Mucosa of gallbladder (tissue), 1 donor: ENCODE measurements around the gene STEEP1. TPM values are rescaled to one million over a fixed set of nuclear protein-coding genes. Genes with fewer than 3 reads are reported as not detected.

ENCODE experiments used
- DNase-seq: peaks from one replicate; pipeline ENCODE4 v3.0.0-alpha.2; 2020; ENCODE audit warnings: low spot score
- total RNA-seq: library from RNA; stranded (reverse); gene quantifications from one replicate; pipeline ENCODE4 v1.2.1, GENCODE V29; 2021
- donor health status: DM: no; HTN: no; CAD: no.

STEEP1 gene
- total RNA-seq, result 18.4 TPM

DNA sequence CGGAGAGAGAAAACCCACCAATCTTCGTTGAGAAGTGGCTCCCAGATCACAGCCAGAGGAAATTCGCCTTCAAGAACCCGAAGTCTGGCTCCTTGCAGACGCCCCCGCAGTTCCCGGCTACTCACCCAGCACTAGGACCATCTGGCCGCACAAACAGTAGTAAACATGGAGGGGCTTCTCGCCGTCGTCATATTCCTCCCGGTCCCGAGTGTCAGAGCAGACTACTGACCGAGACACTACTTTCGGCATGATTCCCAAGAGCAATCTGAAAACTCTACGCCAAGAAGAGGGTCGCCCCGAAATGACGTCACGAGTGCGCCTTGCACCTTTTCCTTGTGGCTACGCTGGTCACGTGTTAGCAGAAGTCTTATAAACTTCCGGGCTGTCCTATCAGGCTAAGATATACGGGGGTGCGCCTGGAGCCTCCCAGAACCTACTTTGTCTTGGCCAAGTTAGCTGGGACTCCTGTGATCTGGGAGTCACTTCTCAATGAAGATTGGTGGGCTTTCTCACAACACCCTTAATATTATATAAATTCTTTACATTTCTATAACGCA, at the start of gene STEEP1:
Gene STEEP1 (minus strand): TSS at position 303 of the 557 bp plus-strand sequence. CDS start 54 bp downstream, at position 249.
- peak; percentile 92 for DNase-seq

DNA sequence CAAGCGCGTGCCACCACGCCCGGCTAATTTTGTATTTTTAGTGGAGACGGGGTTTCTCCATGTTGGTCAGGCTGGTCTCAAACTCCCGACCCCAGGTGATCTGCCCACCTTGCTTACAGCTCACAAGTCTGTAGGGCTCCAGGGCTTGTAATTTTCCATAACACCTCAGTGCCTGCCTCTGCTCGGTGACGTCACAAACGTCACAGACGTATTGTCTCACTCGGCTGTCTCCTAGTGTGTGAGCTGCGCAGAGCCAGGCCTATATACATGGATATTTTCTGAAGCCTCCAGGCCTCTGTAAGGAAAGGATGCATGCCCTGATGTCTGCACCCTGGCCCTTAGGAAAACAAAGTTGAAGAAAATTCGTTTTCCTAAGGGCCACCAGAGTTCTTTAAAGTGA, 49.6 kb upstream of the STEEP1 start:
- DNase-seq, result no peak

DNA sequence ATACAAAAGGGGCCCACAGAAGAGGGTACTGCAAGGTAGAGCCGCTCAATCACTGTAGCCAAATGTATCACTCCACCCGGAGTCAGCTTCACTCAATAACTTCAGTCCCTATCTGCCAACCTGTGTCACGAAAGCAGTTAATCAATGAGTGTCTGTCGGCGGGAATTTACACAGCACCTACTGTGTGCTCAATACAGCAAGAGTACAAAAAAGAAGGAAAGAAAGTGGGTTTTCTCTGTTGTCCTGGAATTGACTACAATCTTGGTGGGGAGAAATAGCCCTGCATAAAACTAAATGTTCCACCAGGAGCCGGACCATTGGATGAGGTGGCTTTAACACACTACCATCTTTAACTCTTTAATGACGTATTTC, 41.8 kb upstream of the STEEP1 start:
- DNase-seq, result no peak

DNA sequence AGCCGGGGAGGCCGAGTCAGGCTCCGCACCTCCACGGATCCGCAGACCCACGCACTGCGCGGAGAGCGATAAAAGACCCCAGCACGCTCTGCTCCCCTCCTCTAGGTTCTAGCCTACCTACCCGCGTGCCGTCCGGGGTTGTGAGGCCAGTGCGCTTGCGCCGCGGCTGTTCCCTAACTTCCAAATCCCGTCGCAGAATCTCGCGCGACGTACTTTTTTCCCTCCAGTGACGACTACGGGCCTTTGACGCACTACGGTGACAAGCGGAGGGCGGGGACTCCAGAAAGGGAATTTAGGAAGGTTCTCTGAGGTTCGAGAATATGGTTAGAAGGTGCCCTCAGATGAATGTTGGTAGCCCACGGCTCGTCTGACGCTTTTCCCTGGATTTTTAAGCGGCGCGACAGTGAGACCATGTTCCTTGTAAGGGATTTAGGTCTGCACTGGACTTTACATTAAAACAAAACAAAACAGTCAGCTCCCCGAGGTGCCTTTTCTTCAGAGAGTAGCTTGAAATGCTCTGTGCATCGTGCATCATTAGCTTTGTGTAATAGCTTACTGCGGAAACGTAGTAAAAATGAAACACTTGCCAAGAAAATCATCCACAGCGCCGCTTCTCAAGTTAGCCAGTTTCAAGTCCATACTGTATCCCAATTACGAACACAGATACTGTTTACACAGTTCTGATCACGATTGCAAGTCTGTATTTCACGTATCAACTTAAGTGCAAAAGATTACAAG, 41.2 kb upstream of the STEEP1 start, which contains the start of gene NKRF:
Gene NKRF (minus strand): TSS at position 145 of the 738 bp plus-strand sequence.
- DNase-seq, result peak; percentile 95

DNA sequence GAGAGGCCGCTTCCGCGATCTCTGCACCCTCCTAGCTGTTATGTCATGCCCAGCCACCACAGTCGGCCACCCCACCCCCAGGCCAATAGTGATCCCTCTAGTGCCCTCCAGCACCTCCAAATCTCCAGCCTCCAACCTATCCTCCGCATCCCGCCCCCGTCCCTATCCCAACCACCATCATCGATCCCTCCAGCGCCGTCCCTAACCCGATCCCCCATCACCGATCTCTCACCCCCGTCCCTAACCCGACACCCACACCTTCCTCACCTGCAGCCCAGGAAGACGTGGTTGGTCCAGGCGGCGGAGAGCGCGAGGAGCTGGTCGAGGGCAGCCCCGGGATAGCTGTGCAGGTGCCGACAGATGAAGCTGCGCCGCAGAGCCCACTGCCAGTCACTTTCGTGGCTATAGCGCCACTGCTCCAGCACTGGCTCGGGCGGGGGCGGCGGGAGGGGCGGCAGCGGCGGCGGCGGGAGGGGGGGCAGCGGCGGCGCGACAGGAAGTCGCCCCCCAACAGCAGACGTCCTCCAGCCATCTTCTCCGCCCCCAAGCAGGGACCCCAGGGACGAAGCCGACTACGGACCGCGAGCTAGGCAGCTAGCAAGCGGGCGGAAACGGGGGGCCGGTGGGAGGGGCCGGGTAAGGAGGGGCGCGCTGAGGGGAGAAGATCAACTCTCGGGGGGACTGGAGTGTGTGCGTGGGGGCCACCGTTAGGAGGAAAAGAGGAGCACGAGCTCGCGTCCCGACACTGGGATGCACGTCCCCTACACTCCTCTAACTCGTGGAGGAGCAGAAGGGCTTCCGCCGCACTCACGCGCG, 40.5 kb upstream of the STEEP1 start:
- DNase-seq, result peak; percentile 11

DNA sequence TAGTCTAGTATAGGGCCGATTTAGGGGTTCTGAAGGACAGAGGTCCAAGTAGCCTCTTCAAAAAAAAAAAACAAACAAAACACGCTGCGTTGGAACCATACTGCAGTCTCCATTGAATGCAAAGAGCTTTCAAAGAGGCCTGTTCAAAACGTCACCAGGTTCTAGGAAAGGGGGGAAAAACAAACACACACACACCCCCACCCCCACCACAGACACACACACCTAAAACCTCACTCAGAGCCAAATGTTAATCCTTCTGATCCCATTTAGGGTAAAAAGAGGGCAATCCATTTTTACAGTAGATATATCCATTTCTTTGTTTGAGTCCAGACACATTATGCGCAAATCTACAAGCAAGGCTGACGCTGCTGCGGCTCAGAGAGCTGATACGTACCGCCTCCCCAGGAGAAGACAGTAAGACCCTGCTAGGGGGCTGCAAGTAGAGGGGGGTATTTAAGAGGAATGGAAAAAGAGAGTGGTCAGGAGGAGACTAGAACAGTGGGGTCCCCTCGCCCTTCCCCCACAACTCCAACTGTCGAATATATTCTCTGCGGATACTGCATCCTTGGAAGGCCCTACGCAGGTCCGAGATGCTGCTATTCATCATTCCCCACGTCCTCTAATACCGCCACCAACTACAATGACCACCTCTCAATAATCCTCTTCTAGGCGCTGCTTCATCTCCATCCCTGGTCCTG, 39.7 kb upstream of the STEEP1 start:
- DNase-seq, result no peak

DNA sequence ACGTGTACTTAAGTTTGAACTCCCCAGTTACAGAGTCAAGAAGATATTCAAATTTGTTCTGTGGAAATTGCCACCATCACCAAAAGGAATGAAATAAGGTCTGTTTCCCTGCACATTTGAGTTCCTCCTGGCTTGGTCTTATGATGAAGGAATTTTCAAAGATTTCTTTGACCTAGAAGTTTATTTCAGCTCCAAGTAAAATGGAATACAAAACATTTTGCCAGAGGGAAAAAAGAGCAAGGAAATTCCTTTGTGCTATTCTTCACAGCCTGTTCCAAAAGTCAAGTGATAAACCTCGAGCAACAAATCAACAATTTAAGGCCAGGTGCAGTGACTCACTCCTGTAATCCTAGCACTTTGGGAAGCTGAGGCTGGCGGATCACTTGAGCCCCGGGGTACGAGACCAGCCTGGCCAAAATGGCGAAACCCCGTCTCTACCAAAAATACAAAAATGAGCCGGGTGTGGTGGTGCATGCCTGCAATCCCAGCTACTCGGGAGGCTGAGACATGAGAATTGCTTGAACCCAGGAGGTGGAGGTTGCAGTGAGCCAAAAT, 37.6 kb upstream of the STEEP1 start:
- DNase-seq, result no peak

DNA sequence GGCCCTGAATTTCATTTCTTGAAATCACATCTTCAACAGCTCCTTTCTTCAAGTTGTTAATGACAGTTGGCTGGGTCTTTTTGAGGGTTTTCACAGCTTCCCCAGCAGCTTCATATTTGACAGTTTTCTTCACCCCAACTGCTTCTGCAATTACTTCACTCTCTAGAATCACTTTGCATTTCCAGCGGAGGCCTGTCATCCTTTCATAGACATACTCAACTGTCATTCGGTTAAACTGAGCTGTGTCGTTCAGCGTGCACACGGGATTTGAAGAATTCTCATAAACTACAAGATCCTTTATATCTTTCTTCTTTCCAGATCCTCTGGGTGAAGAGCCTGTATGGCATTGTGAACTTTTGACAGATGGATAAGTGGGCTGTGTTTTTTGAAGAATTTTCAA, 24.6 kb upstream of the STEEP1 start:
- DNase-seq, result no peak

DNA sequence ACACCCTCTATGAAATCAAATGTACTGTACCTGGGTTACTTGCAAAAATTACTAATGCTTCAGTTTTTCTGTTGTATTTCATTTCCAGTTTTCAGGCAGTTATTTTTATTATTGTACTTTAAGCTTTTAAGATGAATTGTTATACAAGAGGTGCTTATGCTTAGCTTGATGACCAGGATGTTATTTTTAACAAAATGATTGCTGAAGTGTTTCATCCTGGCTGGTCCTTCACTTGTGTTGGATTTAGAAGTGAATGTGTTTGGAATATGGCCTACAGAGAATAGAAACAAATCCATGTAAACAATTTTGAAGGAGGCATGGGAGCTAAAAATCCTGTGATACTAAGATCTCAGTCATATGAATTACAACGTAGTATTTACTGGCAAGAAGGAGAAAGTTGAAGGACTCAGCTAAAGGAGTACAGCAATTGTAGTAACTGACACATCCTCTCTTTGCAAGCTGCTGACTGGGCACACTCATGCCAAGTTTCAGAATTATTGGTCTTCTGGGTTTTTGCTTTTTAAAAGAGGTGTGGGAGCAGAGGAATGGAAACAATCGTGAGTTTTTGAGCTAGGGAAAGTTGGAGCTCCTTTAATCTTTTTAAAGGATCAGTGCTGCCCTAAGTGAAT, 18.3 kb upstream of the STEEP1 start:
- DNase-seq, result no peak

DNA sequence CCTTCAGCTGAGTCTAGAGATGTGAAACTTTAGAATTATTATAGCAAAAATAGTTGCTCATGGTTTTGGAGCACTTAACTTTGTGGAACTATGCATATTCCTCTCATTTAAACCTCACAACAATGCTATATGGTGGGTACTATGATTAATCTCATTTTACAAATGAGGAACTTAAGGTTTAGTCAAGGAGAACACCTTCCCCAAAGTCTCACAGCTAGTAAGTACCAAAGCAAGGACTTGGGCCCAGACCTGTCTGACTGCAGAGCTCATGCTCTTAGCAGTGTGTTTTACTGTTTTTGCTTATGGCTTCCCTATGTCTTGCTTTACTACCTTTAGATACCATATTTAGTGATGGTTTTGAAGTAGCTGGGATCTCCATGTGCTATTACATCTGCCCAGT, 14.2 kb upstream of the STEEP1 start:
- no peak for DNase-seq

DNA sequence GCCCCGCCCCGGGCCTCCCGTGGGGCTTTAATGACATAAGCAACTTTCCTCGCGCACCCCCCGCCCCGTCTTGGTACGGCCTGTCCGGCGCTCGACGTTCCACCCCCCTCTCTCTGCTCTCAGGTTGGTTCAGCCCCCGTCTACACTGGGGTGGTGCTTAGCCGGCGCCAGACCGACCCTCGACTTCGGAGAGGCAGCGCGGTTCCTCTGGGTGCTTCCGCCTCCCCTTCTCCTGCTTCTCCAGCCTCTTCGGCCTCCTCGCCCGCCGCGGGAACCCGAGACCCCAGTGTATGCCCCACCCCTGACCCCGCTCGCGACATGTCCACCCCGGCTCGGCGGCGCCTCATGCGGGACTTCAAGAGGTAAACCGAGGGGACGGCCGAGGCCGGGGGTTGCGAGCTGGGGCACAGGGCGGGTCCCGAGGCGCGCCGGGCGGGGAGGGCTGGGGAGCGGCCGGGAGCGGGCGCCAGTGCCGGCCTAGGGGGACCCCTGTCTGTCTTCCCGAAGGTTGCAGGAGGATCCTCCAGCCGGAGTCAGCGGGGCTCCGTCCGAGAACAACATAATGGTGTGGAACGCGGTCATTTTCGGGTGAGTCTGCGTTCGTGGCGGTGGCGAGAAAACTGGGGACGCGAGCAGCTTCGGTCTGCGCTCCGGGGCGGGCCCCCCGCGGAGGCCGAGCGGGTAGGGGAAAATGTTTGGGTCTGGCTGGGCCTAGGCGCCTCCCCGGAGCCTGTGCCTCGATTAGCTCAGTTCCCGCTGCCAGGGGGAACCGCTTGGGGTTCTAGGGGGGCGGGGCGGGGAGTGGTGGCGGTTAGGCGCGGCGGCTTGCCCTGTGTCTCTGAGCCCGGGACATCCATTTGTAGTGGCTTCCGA, 9.4 kb upstream of the STEEP1 start, which contains the start of gene UBE2A:
Gene UBE2A (plus strand): TSS at position 170 of the 873 bp plus-strand sequence. CDS start 149 bp downstream, at position 319.
- peak; percentile 90 for DNase-seq

DNA sequence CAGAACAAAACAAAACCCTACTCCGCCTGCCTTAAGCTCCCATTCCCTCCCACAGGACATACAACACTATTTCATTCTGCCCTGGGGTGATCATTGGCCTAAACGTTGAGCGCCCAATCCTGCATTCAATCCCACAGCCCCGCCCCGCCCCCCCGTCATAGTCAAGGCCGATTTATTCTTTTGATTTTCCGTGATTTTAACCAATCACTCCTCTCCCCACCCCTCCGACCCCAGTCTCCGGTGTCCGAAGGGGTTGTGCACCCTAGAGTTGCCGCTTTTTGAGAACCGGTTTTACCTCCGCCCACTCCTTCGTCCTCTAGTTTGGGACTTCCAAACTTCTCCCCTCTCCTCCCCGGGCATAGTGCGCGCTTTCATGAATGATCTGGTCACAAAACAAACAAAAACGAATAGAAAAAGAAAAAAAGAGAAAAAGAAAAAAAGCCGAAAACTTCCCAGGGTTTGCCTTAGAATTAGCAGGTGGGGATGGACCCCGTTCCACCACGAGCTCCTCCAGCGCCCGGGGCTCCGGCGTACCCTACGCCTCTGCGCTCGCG, 8.7 kb upstream of the STEEP1 start:
- peak; percentile 13 for DNase-seq

DNA sequence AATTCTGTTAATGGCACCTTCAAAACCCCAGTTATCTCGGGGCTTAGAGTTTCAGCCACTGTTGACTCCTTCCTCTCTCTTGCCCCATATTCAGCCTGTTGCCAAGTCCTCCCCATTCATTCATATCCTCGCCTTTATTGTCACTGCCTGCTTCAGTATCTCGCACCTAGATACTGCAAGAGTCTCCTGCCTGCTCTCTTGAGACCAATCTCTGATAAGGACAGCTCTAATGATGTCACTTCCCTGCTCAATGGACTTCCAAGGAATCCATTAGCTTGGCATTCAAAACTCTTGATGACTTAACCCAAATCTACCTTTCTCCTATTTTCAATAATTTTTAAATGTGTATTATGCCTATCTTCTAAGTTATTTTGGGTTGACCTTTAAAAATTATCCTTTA, 8.0 kb upstream of the STEEP1 start:
- DNase-seq, result no peak

DNA sequence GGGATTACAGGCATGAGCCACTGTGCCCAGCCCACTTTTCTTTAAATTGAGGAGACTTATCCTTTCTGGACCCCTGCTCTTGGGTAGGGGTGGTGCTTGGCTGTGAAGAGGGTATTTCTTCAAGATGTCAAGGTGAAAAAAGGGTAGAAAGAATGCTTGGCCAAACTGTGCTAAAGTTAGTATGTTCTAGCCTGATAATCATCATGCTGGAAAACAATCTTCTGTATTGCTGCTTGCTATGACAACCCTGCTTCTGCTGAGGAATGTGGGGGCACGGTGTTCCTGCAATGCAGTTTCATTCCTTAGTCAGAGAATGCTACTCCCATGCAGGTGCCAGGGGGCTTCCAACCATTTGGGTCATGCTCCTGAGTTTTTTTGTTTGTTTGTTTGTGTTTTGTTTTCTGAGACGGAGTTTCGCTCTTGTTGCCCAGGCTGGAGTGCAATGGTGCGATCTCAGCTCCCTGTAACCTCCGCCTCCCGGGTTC, 5.2 kb upstream of the STEEP1 start:
- DNase-seq, result no peak

DNA sequence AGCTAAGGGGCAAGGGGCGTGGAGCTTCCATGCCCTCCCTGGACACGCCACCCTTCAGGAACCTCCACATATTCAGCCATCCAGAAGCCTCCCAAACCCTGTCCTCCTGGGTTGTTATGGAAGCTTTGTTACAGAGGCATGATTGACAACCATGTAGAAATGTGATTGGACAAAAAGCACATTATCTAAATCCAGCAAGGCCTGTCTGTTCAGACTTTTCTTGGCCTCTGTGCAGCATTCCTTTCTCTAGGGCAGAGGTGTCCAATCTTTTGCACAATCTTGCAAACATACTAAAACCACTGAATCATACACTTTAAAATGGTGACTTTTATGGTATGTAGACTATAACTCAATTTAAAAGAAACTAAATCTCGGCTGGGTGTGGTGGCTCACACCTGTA, 12.7 kb downstream of the STEEP1 start:
- no peak for DNase-seq

DNA sequence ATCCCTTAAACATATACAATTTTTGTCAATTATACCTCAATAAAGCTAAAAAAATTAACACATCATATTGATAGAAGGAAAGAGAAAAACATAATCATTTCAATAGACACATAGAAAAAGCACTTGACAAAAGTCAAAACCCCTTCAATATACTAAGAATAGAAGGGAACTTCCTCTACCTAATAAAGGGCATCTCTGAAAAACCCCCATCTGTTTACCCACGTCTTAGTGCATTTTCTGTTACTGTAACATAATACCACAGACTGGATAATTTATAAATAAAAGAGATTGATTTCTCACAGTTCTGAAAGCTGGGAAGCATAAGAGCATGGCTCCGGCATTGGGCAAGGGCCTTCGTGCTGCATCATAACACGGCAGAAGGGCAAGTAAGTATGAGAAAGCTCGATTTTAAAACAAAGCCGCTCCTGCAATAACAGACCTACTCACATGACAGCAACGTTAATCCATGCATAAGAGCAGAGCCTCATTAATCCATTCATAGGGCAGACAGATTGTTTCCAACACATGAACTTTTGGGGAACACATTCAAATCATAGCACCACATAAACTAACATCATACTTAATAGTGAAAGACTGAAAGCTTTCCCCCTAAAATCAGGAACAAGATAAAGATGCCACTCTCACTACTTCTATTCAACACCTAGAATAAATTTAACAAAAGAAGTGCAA, 15.7 kb downstream of the STEEP1 start:
- no peak for DNase-seq

DNA sequence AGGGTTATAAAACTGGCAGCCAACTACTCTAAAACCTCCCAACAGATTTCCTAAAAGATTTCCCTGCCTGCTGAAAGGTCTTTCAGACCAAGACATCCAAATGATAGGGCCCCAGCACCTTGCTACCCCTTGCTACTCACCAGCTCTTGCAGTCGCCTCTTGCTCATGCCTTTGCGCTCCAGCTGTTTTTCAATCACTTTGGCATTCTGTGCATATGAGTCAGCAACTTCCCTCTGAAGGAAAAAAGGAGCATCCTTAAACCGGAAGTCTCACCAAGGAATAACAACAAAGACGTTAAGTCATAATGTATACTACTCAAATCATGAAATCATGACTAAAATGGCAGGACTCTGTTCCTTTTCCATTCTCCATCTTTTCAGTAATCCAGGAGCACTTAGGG, 24.0 kb downstream of the STEEP1 start:
- no peak for DNase-seq

DNA sequence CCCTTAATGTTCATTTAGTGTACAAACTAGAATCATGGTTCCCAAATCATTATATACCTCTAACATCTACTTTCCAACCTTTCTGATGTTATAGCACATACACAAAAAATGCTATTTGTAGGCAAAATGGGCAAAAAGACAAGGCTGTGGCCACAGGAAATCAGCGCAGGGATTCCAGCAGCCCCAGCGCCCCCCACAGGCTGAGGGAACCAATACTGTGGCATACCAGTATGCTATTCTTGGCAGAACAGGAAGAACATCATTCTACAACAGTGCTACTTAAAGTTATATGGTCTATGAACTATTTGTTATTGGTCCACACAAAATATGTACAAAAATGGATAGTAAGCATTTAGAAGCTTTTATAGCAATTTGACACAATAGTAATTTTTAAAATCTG, 25.3 kb downstream of the STEEP1 start:
- no peak for DNase-seq

DNA sequence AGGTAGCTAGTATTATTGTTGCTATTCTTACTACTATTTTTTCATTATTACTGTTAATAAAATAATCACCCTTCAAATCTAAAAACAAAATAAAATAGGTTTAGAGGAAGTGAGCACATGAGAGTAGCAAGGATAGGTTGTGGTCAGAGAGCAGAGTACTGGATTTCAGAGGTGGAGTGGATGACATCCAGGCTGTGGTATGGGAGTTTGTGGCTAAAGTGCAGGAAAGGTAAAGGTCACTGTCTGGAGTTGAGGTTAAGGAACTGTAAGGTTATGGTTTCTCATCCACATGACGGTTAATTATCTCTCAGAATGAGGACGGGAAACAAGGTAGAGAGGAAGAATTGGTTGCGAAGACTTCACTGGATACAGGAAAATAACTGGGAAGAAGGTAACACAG, 27.7 kb downstream of the STEEP1 start:
- DNase-seq, result no peak
